Skin epidermis (tissue), 12 donors: ENCODE measurements around the gene OPN3.

Source experiments
- H3K27ac ChIP-seq, 21 experiments: fragments of 200-600 bp; sonication (generic) in 11 of 21; one replicate each; pipeline ENCODE4 v1.5.0; 2020; ENCODE audit warnings: mild to moderate bottlenecking in 3 of 21, inconsistent platforms in 2 of 21, moderate library complexity in 2 of 21
- H3K4me3 ChIP-seq, 7 experiments: fragments of 200-600 bp; sonication (generic) in 2 of 7; one replicate each; pipeline ENCODE4 v1.5.0; 2020; ENCODE audit warnings: inconsistent platforms in 2 of 7, mild to moderate bottlenecking in 2 of 7, moderate library complexity in 1 of 7

The OPN3 gene

GRCh38 chr1:241551759-241552638 lies 88.2 kb downstream of the OPN3 start:
- peak overlapping the region in 12 of 21 experiments; percentile 16 to 69 (median 42) for H3K27ac ChIP-seq
- H3K4me3 ChIP-seq: peak overlapping the region in 4 of 7 experiments; percentile 2 to 16 (median 10)

- H3K27ac ChIP-seq: no peak overlapping the region
- no peak overlapping the region for H3K4me3 ChIP-seq
Observed at GRCh38 chr1:241550318-241550717, 89.9 kb downstream of the OPN3 start.

GRCh38 chr1:241548008-241548407 lies 92.2 kb downstream of the OPN3 start:
- H3K4me3 ChIP-seq: no peak overlapping the region
- H3K27ac ChIP-seq: no peak overlapping the region
